Smooth muscle cell of the pulmonary artery (primary cell): ENCODE data around the gene MICU2. TPM values are rescaled to one million over a fixed set of nuclear protein-coding genes. Genes with fewer than 3 reads are reported as not detected.

ENCODE experiments used
- total RNA-seq: library from RNA; depleted of rRNA; stranded (reverse); fragments of >200 nt; gene quantifications from 2 replicates; pipeline ENCODE4 v1.2.3, GENCODE V29; 2014

The MICU2 gene
- total RNA-seq, result 43.1 and 55.2 TPM in 2 replicates

GRCh38 chr13:21603531-21604448 lies at the start of gene MICU2:
Gene MICU2 (minus strand): TSS chr13:21604170. CDS start chr13:21604148, 22 bp downstream.

GRCh38 chr13:21458813-21459701 lies 144.9 kb downstream of the MICU2 start, which contains the start of gene ZDHHC20:
Gene ZDHHC20 (minus strand): TSS chr13:21459303. CDS start chr13:21459171, 132 bp downstream.

Other genes with a start within 250 kb of the MICU2 start
- gene ZDHHC20, start 144.9 kb downstream of the MICU2 start, total RNA-seq, result 65.9 and 115 TPM in 2 replicates
- gene FGF9, start 66.9 kb upstream of the MICU2 start, total RNA-seq, result 0.03 and 0.39 TPM in 2 replicates